ENCODE results near the gene GPC6.

- TF ChIP-seq CTCF (IDR thresholded peaks at IDR 0.05; ENCODE audit: low read length) (no peak), EZH2 (IDR thresholded peaks at IDR 0.05; ENCODE audit: borderline replicate concordance, low read length) (no peak)
These were observed 1069.9 kb downstream of the GPC6 start for GRCh38 chr13:94296471-94296870.

Data from OCI-LY1 (cell line).